Stimulated activated CD4-positive, alpha-beta T cell treated with anti-CD3 and anti-CD28 coated beads, Interleukin-12 subunit alpha, Interleukin-12 subunit beta, amount 100 ng/mL, for 24 hours (primary cell): Measurements from ENCODE around the gene TAT.
"Not testable (repeated sequence)": the region's sequence is repeated elsewhere in the genome, so short reads cannot be mapped to it uniquely, and the experiment has no call there.

Experiments used
- DNase-seq, 2 experiments: peaks; one replicate each; pipeline ENCODE4 v3.0.0-alpha.2; 2020; ENCODE audit warnings: low read depth in 2 of 2

The TAT gene

DNA sequence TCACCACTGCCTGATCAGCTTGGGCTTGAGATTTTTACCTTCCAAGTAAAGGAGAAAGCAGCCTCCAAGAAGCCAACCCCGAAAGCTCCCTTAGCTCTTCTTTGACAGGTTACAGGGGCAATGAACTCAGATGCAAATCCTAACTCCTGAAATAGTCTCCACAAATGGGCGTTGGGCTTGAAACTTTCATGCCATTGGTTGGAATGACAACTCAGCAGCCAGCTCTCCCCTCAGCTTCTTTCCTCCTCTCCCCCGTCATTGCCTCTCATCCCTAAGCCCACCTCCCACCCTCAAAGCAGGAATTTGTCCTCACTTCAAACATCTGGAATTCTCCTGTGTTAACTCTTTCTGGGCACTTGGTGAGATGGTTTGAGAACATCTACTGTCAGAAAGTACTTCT, at the start of gene TAT:
TAT (minus strand) TSS at position 122 of the 400 bp plus-strand sequence. CDS start 677 bp downstream, outside the sequence.
- DNase-seq = no peak

- no peak for DNase-seq
Measured at GRCh38 chr16:71626018-71626857, 49.3 kb upstream of the TAT start, which contains the start of gene MARVELD3. TSS of gene MARVELD3 (plus strand) at chr16:71626184. CDS start at chr16:71626230, 46 bp downstream.

DNA sequence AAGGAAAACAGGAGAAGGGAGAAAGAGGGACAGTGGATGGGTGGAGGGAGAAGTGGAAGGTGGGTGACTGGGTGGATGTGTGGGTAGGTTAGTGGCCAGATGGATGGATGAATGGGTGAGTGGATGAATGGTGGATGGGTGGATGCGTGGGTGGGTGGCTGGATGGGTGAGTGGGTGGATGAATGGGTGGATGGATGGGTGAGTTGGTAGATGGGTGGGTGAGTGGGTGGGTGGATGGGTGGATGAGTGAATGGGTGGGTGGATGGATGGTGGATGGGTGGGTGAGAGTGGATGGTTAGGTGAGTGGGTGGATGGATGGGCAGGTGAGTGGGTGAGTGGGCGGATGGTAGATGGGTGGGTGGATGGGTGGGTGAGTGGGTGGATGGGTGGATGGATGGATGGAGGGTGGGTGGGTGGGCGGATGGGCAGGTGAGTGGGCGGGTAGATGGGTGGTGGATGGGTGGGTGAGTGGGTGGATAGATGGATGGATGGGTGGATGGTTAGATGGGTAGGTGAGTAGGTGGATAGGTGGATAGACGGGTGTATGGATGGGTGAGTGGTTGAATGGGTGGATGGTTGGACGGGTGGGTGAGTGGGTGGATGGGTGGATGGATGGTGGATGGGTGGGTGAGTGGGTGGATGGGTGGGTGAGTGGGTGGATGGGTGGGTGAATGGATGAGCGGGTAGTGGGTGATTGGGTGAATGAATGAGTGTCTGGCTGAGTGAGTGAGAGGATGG, 48.4 kb upstream of the TAT start:
- no peak for DNase-seq

GRCh38 chr16:71623597-71623996, 46.7 kb upstream of the TAT start:
- no peak for DNase-seq

GRCh38 chr16:71622088-71622487, 45.2 kb upstream of the TAT start:
- no peak for DNase-seq

DNA sequence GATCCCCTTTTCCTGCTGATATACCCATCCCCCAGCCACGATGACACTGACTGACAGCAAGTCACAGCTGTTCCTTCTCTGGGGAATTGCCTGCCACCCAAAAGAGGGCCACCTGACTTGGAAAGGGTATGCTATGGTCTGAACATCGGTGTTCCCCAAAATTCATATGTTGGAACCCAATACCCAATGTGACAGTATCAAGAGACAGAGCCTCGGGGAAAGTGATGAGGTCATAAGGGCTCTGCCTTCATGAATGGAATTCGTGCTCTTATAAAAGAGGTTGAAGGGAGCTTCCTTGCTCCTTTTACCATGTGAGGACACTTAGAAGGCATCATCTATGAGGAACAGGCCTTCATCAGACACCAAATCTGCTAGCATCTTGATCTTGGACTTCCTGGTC, 41.5 kb upstream of the TAT start:
- DNase-seq = no peak

DNA sequence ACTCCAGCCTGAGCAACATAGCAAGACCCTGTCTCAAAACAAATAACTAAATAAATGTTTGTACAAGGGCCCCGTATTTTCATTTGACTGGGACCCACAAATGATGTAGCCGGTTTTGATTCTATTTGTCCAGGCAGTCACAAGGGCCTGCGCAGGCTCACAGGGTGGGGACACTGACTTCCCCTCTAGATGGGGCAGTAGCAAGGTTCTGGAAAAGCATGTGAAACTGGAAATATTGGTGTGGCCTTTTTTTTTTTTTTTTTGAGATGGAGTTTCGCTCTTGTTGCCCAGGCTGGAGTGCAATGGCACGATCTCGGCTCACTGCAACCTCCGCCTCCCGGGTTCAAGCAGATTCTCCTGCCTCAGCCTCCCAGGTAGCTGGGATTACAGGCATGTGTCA, 38.1 kb upstream of the TAT start:
- DNase-seq = not testable (repeated sequence)

GRCh38 chr16:71610936-71611871, 34.3 kb upstream of the TAT start:
- peak; percentile 58 to 82 for DNase-seq

- no peak for DNase-seq
Measured at GRCh38 chr16:71610447-71610846, 33.6 kb upstream of the TAT start.

DNA sequence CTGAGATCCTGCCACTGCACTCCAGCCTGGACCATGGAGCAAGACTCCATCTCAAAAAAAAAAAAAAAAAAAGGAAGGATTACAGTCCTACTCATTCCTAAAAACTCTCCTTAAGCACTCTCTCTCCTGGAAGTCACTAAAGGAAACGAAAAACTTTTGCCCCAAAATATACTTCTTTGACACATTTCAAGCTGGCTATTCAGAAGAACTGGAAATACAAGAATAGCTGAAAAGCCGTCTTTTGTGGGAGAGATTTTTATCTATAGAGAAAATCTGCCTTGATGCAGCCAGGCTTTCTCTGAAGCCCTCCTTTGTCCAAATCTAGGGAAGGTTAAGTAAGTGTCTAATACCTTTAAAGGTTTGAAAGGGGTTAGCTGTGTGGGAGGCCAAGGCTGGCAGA, 32.2 kb upstream of the TAT start:
- DNase-seq = no peak

DNA sequence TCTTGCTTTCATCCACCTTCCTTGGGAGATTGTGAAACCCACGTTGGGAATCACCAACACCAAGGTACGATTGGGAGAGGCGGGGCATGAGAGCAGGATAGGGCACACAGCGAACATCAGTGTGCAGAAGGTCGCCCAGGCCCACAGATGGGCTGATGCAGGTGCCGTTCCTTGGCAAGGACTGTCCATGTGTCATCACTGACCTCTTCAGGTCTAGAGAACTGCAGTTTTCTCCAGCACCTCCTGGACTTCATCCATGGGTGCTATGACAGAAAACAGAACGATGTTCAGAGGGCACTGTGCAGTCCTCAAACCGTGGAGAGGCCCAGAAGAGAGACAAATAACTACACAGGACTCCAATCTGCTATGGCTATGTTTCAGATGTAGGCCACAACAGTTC, 23.9 kb upstream of the TAT start:
- no peak for DNase-seq

- DNase-seq = not testable (repeated sequence)
Measured at GRCh38 chr16:71598426-71598825, 21.5 kb upstream of the TAT start.

GRCh38 chr16:71595340-71595826, 18.5 kb upstream of the TAT start:
- DNase-seq = not testable (repeated sequence)

DNA sequence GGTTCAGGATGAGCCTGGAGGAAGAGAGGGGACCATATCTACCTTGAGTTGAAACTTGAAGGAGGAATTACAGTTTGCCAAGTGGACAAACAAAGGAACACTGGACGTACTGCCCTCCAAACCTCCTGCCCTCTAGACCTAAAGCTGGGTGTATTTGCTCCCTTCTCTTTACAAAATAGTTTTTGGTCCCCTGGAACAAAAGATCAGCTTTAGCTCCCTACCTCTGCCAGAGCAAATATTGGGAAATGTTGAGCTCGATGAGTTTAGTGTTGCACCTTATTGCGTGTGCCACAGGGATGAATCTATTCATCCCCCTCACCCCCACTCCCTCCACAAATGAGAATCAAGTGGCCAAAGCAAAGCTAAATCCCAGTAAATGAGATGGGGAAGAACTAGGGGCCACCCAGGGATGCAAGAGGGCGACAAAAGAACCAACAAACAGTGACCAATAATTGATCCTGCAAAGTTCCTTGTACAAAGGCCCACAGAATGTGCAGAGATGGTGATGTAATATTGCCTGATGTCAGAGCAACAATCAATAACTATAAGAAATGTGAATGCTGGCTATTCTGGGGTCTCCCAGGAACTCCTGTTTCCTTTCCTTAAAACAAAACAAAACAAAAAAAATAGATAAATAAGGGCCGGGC, 17.2 kb upstream of the TAT start:
- no peak for DNase-seq

DNA sequence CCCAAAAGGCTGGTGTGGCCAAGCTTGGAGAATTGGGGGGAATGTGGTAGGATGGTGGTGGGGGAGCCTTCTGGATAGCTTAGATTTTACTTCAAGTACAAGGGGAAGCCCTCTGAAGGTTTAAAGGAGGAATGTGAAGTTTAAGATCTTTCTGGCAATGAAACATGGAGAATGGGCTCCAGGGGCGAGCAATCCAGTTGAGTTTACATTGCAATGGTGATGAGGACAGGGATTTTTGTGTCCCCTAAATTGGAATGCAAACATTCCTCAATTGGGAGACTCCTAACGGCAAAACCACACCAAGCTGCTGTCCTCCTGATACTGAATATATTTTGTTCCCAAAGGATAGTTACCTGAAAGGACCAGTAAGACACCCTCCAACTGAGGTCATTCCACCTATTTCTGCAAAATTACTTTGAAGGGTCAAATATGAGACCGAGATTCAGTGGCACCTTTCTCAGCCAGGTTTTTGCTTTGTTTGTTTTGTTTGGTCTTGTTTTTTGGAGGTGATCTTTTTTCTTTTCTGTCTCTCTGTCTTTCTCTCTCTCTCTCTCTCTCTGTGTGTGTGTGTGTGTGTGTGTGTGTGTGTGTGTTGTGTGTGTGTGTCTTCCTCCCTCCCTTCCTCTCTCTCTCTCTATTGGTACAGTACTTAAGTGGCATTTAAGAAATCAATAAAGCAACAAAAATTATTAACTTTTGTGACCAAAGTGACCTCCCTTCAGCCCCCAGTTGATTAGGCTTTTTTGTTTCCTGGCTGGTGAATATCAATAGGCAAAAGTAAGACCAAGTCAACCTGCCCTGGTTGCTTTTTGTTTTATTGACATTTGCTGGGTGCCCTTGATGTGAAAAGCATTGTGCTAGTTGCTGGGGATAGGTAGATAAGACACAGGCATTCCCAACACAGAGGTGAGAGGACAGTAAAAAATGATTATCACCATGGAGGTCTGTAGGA, 16.4 kb upstream of the TAT start:
- no peak for DNase-seq

DNA sequence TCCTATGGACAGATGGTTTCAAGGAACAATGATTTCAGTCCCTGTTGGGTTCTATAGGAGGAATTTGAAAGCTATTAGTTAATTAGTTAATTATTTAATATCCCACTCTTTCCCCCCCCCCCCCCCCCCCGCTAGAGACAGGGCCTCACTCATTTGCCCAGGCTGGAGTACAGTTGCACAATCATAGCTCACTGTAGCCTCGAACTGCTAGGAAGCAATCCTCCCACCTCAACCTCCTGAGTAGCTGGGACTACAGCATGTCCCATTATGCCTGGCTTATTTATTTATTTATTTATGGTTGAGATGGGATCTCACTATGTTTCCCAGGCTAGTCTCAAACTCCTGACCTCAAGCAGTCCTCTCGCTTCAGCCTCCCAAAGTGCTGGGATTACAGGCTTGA, 15.0 kb upstream of the TAT start:
- DNase-seq = no peak

DNA sequence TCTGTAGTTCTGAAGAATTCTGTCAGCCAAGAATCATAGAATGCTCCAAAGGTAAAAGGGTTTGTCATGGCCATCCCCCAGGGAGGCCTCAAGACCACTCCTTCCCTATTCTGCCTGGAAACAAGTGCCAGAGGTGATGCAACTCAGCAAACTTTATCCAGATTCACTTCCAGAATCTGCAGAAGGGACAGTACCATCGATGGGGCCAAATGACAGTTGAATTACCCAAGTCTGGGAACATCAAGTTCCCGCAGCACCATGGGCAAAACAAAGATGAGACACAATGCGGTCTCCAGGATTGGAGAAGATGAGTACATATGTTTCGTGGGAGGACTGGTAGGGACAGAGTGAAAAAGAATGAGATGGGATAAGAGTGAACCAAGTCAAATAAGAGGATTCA, 13.7 kb upstream of the TAT start:
- DNase-seq = no peak

- DNase-seq = not testable (repeated sequence)
Measured at GRCh38 chr16:71590071-71590470, 13.2 kb upstream of the TAT start.

DNA sequence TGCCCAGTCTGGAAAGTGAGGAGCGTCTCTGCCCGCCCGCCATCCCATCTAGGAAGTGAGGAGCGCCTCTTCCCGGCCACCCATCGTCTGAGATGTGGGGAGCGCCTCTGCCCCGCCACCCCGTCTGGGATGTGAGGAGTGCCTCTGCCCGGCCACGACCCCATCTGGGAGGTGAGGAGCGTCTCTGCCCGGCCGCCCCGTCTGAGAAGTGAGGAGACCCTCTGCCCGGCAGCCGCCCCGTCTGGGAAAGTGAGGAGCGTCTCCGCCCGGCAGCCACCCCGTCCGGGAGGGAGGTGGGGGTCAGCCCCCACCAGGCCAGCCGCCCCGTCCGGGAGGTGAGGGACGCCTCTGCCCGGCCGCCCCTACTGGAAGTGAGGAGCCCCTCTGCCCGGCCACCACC, 12.4 kb upstream of the TAT start:
- not testable (repeated sequence) for DNase-seq

GRCh38 chr16:71585318-71585703, 8.4 kb upstream of the TAT start:
- no peak for DNase-seq
